IPS-15b (cell line): ENCODE measurements around the gene CALU.

Experiments used
- H3K27me3 ChIP-seq: one replicate; pipeline ENCODE4 v1.6.1; 2013; ENCODE audit warnings: low read length; ENCODE audit not compliant: control insufficient read depth, insufficient read depth
- H3K36me3 ChIP-seq: one replicate; pipeline ENCODE4 v1.6.1; 2013; ENCODE audit warnings: low read length; ENCODE audit not compliant: control insufficient read depth, insufficient read depth
- H3K4me1 ChIP-seq: one replicate; pipeline ENCODE4 v1.6.1; 2013; ENCODE audit warnings: mild to moderate bottlenecking, low read length; ENCODE audit not compliant: control insufficient read depth, insufficient read depth
- H3K4me3 ChIP-seq: one replicate; pipeline ENCODE4 v1.5.1; 2013; ENCODE audit warnings: low read depth, low read length
- H3K9ac ChIP-seq: one replicate; pipeline ENCODE4 v1.6.1; 2013; ENCODE audit warnings: low read depth, mild to moderate bottlenecking, low read length
- H3K9me3 ChIP-seq: one replicate; pipeline ENCODE4 v1.6.1; 2013; ENCODE audit warnings: mild to moderate bottlenecking, low read length; ENCODE audit not compliant: control insufficient read depth, insufficient read depth

Gene CALU

GRCh38 chr7:128809363-128809762, 70.2 kb downstream of the CALU start:
- Histone ChIP-seq H3K4me3 (no peak overlapping the region), H3K9ac (no peak overlapping the region), H3K27me3 (no peaks in the 10 kb centered on the region), H3K36me3 (peaks cover 27% of the 10 kb centered on the region), H3K9me3 (no peaks in the 10 kb centered on the region), H3K4me1 (peaks cover 5% of the 10 kb centered on the region)

- no peak overlapping the region for H3K9ac ChIP-seq
- H3K9me3 ChIP-seq = no peaks in the 10 kb centered on the region
- peaks cover 20% of the 10 kb centered on the region for H3K36me3 ChIP-seq
- no peaks in the 10 kb centered on the region for H3K27me3 ChIP-seq
- H3K4me1 ChIP-seq = peaks cover 5% of the 10 kb centered on the region
- no peak overlapping the region for H3K4me3 ChIP-seq
Measured at GRCh38 chr7:128810473-128810872, 71.3 kb downstream of the CALU start.

GRCh38 chr7:128810997-128811396, 71.8 kb downstream of the CALU start:
- Histone ChIP-seq H3K9me3 (no peaks in the 10 kb centered on the region), H3K9ac (no peak overlapping the region), H3K4me1 (peaks cover 5% of the 10 kb centered on the region), H3K36me3 (peaks cover 15% of the 10 kb centered on the region), H3K4me3 (no peak overlapping the region), H3K27me3 (no peaks in the 10 kb centered on the region)

GRCh38 chr7:128811631-128812430, 72.7 kb downstream of the CALU start:
- no peak overlapping the region for H3K4me3 ChIP-seq
- no peaks in the 10 kb centered on the region for H3K27me3 ChIP-seq
- peaks cover 8% of the 10 kb centered on the region for H3K36me3 ChIP-seq
- H3K9ac ChIP-seq = no peak overlapping the region
- peaks cover 5% of the 10 kb centered on the region for H3K4me1 ChIP-seq
- no peaks in the 10 kb centered on the region for H3K9me3 ChIP-seq

- Histone ChIP-seq H3K36me3 (peaks cover 5% of the 10 kb centered on the region), H3K27me3 (no peaks in the 10 kb centered on the region), H3K9me3 (no peaks in the 10 kb centered on the region), H3K4me1 (peaks cover 5% of the 10 kb centered on the region), H3K4me3 (no peak overlapping the region), H3K9ac (no peak overlapping the region)
Measured at GRCh38 chr7:128812514-128813168, 73.5 kb downstream of the CALU start.

- Histone ChIP-seq H3K9me3 (no peaks in the 10 kb centered on the region), H3K36me3 (peaks cover 5% of the 10 kb centered on the region), H3K9ac (no peak overlapping the region), H3K27me3 (no peaks in the 10 kb centered on the region), H3K4me1 (peaks cover 5% of the 10 kb centered on the region), H3K4me3 (no peak overlapping the region)
Measured at GRCh38 chr7:128814499-128814898, 75.3 kb downstream of the CALU start.

GRCh38 chr7:128815289-128815942, 76.3 kb downstream of the CALU start:
- Histone ChIP-seq H3K9ac (no peak overlapping the region), H3K9me3 (no peaks in the 10 kb centered on the region), H3K4me3 (no peak overlapping the region), H3K27me3 (no peaks in the 10 kb centered on the region), H3K4me1 (peaks cover 5% of the 10 kb centered on the region), H3K36me3 (peaks cover 5% of the 10 kb centered on the region)

GRCh38 chr7:128818694-128819093, 79.5 kb downstream of the CALU start:
- Histone ChIP-seq H3K9me3 (no peaks in the 10 kb centered on the region), H3K36me3 (no peaks in the 10 kb centered on the region), H3K4me3 (no peak overlapping the region), H3K9ac (no peak overlapping the region), H3K27me3 (no peaks in the 10 kb centered on the region), H3K4me1 (no peaks in the 10 kb centered on the region)
